Ovary (tissue), 3 donors: Measurements from ENCODE around the gene GPR162.

Source experiments
- EP300 ChIP-seq: sonication (generic); formaldehyde crosslinking; IDR thresholded peaks from one replicate; pipeline ENCODE4 v1.6.1; 2017; ENCODE audit warnings: antibody characterized with exemption
- TF ChIP-seq, protein P1 (sequence below), 3 donors: fragments of 450-650 bp in 2 of 3; fragments of 200-600 bp in 1 of 3; IDR thresholded peaks; one replicate each; pipeline versions ENCODE4 v1.5.1 to v1.8.0; 2016 to 2022; ENCODE audit warnings: antibody characterized with exemption in 3 of 3, mild to moderate bottlenecking in 1 of 3
- donor health status: DM: no; HTN: no; CAD: no.

DNA sequence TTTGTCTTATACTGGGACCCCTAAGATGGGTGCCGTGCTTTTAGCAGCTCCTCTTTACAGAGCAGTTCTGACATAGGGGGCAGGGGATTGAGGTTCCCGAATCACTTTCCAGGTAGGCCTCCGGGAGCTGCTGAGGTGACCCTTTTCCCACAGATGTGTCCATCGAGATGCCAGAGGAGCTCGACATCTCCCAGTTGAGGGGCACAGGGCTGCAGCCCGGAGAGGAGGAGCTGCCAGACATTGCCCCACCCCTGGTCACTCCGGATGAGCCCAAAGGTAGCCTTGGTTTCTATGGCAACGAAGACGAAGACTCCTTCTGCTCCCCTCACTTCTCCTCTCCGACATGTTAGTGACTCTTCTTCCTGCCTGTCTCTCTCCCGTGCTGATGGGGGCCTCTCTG is 41.4 kb downstream of the GPR162 start:
- TF ChIP-seq, protein P1, sequence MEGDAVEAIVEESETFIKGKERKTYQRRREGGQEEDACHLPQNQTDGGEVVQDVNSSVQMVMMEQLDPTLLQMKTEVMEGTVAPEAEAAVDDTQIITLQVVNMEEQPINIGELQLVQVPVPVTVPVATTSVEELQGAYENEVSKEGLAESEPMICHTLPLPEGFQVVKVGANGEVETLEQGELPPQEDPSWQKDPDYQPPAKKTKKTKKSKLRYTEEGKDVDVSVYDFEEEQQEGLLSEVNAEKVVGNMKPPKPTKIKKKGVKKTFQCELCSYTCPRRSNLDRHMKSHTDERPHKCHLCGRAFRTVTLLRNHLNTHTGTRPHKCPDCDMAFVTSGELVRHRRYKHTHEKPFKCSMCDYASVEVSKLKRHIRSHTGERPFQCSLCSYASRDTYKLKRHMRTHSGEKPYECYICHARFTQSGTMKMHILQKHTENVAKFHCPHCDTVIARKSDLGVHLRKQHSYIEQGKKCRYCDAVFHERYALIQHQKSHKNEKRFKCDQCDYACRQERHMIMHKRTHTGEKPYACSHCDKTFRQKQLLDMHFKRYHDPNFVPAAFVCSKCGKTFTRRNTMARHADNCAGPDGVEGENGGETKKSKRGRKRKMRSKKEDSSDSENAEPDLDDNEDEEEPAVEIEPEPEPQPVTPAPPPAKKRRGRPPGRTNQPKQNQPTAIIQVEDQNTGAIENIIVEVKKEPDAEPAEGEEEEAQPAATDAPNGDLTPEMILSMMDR (IDR thresholded peaks at IDR 0.05), result no peak
- TF ChIP-seq EP300, result no peak
